Measurements from ENCODE around the gene CACNA1H. TPM values are rescaled to one million over a fixed set of nuclear protein-coding genes. Genes with fewer than 3 reads are reported as not detected.

The CACNA1H gene
- total and polyA plus RNA-seq, 2 of the 8 experiments (the other 6 are each of a cell fraction or from before 2014, with no cell fraction given), result 14.0 to 28.7 TPM

- 77% methylated on average over 11 of the region's 18 CpGs; no CpG with 5 or more reads in 1 of the 2 experiments for WGBS, 2 experiments (ENCODE audit: extremely low coverage in 1 of 2, insufficient coverage in 1 of 2, insufficient read length in 1 of 2, insufficient replicate concordance in 2 of 2, low coverage in 1 of 2, low lambda C conversion rate in 2 of 2, missing lambda C conversion rate in 1 of 2)
Measured at GRCh38 chr16:1151424-1152122, 1.3 kb upstream of the CACNA1H start.

More at GRCh38 chr16:1151424-1152122, 1.3 kb upstream of the CACNA1H start:
- no peak overlapping the region for H3K14ac ChIP-seq (ENCODE audit: insufficient read length)
- H2BK12ac ChIP-seq (ENCODE audit: low read depth, low read length), result peak overlapping the region; percentile 60; the same call in 1 of the 2 replicates
- H3K9me3 ChIP-seq (ENCODE audit: insufficient read depth in 2 of 2, low read depth in 1 of 2, low read length in 1 of 2), result peaks cover 0 to 3% of the 10 kb centered on the region in 2 experiments; a peak in 2 of 4 replicates
- ChIA-PET POLR2A (ENCODE audit: partially characterized antibody) (interaction anchor here (0.6 to 1.0 kb wide), 3 partner anchors 9 to 25 kb away, joined by 3 to 4 read pairs (median 3); no protein-coding TSS in a partner anchor), CTCF (ENCODE audit: partially characterized antibody) (interaction anchor here (0.7 to 2.0 kb wide), 6 partner anchors 15 to 150 kb away, joined by 3 to 5 read pairs (median 4); no protein-coding TSS in a partner anchor)
- peak overlapping the region; percentile 96 for H4K91ac ChIP-seq (replicated peaks; ENCODE audit: insufficient read length, low read length)
- TF ChIP-seq POLR2AphosphoS5 (IDR thresholded peaks at IDR 0.05; ENCODE audit: low read depth, low read length), result no peak
- no peak for TF ChIP-seq MAX (IDR thresholded peaks at IDR 0.05)
- TF ChIP-seq TAF1 (IDR thresholded peaks at IDR 0.05; ENCODE audit: low read depth, low read length), result no peak
- H3K4me1 ChIP-seq (replicated peaks in 1 of 4; ENCODE audit: control insufficient read depth in 3 of 4, insufficient read depth in 4 of 4, low read length in 3 of 4), result peaks cover 0 to 14% (median 9%) of the 10 kb centered on the region in 4 experiments; a peak in 5 of 7 replicates
- H2AFZ ChIP-seq (ENCODE audit: low read length), result no peak overlapping the region
- H2BK120ac ChIP-seq (replicated peaks; ENCODE audit: low read depth, low read length), result no peak overlapping the region
- H2BK15ac ChIP-seq (ENCODE audit: low read length), result 0 out of 2 replicates have a peak overlapping the region, but pooled peaks have one; percentile 81
- H2AK5ac ChIP-seq (ENCODE audit: low read depth, low read length), result no peak overlapping the region
- H2BK5ac ChIP-seq (ENCODE audit: low read depth, low read length), result peak overlapping the region; percentile 60; the same call in 1 of the 2 replicates
- H4K5ac ChIP-seq (ENCODE audit: insufficient read length, low read depth, low read length), result peak overlapping the region; percentile 29
- H3K56ac ChIP-seq (replicated peaks; ENCODE audit: insufficient read length, low read depth, low read length), result no peak overlapping the region
- FAIRE-seq, result no peak
- DNase-seq (ENCODE audit: low read depth in 1 of 2, low spot score in 2 of 2), result no peak
- H4K20me1 ChIP-seq (replicated peaks in 1 of 2; ENCODE audit: control insufficient read depth in 1 of 2, insufficient read depth in 2 of 2, low read length in 2 of 2), result peaks cover 0 to 16% of the 10 kb centered on the region in 2 experiments
- peak overlapping the region; percentile 43 to 71 for H3K4me2 ChIP-seq (ENCODE audit: insufficient read depth in 1 of 2, low read depth in 2 of 2, low read length in 2 of 2)
- H3K4ac ChIP-seq (replicated peaks; ENCODE audit: insufficient read length, low read depth, low read length), result peak overlapping the region; percentile 8
- no peak overlapping the region for H3K9ac ChIP-seq (replicated peaks in 1 of 4; ENCODE audit: extremely low read depth in 1 of 4, low read depth in 3 of 4, low read length in 3 of 4)
- peaks cover 3% of the 10 kb centered on the region; the same call in 1 of the 2 replicates for H3K23me2 ChIP-seq (ENCODE audit: low read depth, low read length)
- H3K36me3 ChIP-seq (ENCODE audit: control insufficient read depth in 2 of 4, insufficient read depth in 4 of 4, low read length in 3 of 4), result no peaks in the 10 kb centered on the region
- H4K8ac ChIP-seq (ENCODE audit: extremely low read depth, insufficient read depth, low read length), result peak overlapping the region; percentile 46
- peaks cover 0 to 4% (median 0%) of the 10 kb centered on the region in 4 experiments; a peak in 2 of 7 replicates for H3K27me3 ChIP-seq (replicated peaks in 1 of 4; ENCODE audit: control insufficient read depth in 3 of 4, extremely low read depth in 1 of 4, insufficient read depth in 3 of 4, low read length in 3 of 4)
- H3K27ac ChIP-seq (ENCODE audit: low read depth, low read length), result no peak overlapping the region
- peaks cover 5% of the 10 kb centered on the region for H3K79me1 ChIP-seq (ENCODE audit: low read depth, low read length)
- H3K23ac ChIP-seq (ENCODE audit: insufficient read length), result no peak overlapping the region
- peak overlapping the region; percentile 71; the same call in 1 of the 2 replicates for H3K18ac ChIP-seq (ENCODE audit: extremely low read depth, low read length)
- H3K79me2 ChIP-seq (ENCODE audit: control insufficient read depth in 1 of 2, insufficient read depth in 2 of 2, low read length in 2 of 2), result peaks cover 0 to 18% of the 10 kb centered on the region in 2 experiments; a peak in 1 of 4 replicates
- H2BK20ac ChIP-seq (ENCODE audit: low read length), result no peak overlapping the region
- H3K4me3 ChIP-seq (ENCODE audit: extremely low read depth in 1 of 4, insufficient read depth in 2 of 4, low read depth in 3 of 4, low read length in 4 of 4), result peak overlapping the region in 3 of 4 experiments; percentile 42 to 69 (median 47); a peak in 5 of 8 replicates
